NCI-H2029 (cell line): ENCODE results near the gene IL1B.
"Not testable (repeated sequence)": the region's sequence is repeated elsewhere in the genome, so short reads cannot be mapped to it uniquely, and the experiment has no call there.

Experiments used
- DNase-seq: peaks from one replicate; lab custom pipeline; 2025; lab: John Stamatoyannopoulos, UW

IL1B gene

GRCh38 chr2:112850588-112850987 lies 14.0 kb upstream of the IL1B start:
- DNase-seq: no peak

- no peak for DNase-seq
Measured at GRCh38 chr2:112849956-112850355, 13.4 kb upstream of the IL1B start.

DNA sequence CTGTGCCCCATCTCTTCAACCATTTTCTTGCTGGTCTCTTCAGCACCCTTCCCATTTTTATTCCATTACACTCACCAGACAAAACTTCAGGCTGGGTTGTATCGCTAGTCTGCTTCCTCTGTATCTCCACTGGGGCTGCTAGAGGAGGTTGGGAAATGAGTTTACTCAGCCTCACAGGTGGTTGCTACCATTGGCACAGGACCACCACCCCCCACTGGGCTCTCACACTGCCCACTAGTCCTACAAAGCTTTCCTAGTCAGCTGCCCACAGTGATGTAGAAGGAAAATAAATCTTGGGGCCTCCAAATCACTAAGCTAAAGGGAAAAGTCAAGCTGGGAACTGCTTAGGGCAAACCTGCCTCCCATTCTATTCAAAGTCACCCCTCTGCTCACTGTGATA lies 12.3 kb upstream of the IL1B start:
- DNase-seq: no peak

DNA sequence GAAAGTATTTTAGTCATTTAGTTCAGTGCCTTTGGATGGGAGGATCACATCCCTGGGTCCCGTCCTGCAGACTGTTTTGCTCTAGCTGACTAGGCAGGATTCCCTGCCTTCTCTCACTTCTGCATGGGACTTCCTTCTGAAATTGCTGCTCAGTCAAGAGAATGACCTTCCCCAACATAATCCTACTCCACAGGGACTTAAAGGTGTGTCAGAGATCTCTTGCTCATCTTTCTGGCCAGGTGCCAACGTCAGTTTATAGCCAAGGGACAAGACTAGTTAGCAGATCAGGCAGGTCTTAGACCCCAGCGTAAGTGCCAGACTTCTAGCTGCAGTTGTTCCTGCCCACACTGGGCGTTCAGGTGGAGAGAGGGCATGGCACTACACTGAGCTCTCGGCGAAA lies 9.5 kb upstream of the IL1B start:
- no peak for DNase-seq

GRCh38 chr2:112843836-112844235 lies 7.3 kb upstream of the IL1B start:
- DNase-seq: no peak

- DNase-seq: no peak
Measured at GRCh38 chr2:112843288-112843687, 6.7 kb upstream of the IL1B start.

- DNase-seq: no peak
Measured at GRCh38 chr2:112841295-112842044, 4.9 kb upstream of the IL1B start.

DNA sequence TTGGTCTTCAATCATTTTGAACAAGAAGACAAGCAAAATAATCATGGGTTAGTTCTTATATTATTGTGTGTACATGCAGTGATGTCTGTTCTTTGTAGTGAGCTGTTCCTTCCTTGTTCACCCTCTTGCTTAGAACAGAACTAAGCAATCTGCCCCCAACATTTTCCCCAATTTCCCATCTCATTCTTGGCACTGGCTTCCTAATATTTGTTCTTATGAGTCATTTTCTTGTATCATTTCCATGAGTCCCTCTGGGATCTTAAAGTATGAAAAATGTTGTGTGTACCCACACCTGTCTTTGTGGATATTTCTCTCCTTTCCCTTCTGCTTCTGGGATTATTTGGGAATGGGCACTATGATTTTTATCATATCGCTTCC lies 3.5 kb upstream of the IL1B start:
- no peak for DNase-seq

DNA sequence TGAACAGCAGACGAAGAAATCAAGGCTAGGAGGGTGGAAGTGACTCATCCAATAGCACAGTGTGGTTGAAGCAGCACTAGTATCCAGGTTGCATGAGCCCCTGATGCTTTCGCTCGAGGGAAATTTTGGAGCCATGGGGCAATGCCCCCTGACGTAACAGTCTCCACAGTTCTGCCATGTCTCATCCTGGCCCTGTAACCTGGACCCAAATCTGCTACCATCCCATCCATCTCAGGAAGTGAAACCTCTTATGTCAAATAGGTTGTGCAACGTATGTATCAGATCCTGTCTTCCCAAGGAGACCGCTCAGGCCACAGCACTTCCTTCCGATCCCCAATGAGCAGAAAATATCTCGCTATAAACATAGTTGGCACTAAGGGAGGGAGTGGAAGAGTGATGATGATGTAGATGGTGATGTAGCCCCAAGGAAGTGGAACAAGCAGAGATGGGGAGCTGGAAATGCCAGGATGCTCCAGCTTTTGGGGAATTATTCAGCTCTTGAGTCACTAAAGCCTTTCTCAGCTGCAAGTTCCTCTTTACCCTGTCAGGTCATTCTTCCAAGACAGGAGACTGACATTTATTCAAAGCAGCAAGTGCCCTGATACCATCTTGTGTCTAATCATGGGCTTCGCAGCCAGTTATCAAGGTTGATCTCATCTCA lies 3.0 kb upstream of the IL1B start:
- no peak for DNase-seq

DNA sequence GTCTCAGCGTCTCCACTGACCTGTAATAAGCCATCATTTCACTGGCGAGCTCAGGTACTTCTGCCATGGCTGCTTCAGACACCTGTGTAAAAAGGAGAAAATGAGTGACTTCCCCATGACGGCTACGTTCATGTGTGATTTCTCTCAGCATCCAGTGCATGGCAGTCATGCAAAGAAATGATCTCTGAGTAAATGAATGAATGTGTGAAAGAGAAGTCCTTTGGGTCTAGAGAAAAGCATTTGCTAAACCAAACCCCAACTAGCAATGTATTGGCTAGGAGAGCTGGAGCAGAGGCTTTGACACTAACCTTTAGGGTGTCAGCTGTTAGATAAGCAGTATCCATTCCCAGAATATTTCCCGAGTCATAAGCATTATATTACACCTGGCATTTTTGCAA lies 417 bp downstream of the IL1B start:
- DNase-seq: no peak

DNA sequence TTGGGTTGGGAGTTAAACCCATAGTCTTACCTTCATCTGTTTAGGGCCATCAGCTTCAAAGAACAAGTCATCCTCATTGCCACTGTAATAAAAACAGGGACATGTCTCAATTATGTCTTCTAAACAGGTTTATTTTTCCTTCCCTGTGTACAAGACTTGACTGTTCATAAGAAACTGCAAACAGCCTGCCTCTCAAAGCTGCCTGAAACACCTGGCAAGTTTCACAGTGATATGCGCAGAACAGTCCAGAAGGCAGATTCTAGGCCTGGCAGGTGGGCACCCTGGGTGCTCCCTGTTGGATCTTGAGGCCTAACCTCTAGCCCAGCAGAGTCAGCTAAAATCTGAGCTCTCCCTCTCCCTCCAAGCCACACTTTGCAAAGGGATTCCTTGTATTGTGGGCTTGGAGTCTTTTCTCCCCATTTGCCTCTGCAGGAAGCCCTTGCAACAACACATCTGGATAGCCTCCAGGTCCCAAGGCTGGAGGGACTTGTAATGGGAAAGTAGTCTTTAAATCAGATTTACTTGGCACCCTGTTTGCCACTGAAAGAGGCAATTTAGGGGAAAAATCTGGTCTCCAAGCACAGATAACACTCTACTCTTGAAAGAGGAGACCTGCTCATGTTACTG lies 930 bp downstream of the IL1B start:
- DNase-seq: no peak

- DNase-seq: no peak
Measured at GRCh38 chr2:112835061-112835501, 1.5 kb downstream of the IL1B start.

GRCh38 chr2:112834396-112835037 lies 2.1 kb downstream of the IL1B start:
- no peak for DNase-seq

GRCh38 chr2:112833976-112834375 lies 2.6 kb downstream of the IL1B start:
- DNase-seq: no peak

DNA sequence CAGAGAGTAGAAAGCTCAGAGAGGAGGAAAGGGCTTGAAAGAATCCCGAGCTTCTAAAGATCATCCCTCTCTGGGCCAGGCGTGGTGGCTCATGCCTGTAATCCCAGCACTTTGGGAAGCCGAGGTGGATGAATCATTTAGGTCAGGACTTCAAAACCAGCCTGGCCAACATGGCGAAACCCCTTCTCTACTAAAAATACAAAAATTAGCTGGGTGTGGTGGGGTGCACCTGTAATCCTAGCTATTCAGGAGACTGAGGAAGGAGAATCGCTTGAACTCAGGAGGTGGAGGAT lies 3.0 kb downstream of the IL1B start:
- not testable (repeated sequence) for DNase-seq

- no peak for DNase-seq
Measured at GRCh38 chr2:112832841-112833638, 3.5 kb downstream of the IL1B start.

- DNase-seq: no peak
Measured at GRCh38 chr2:112831946-112832840, 4.4 kb downstream of the IL1B start.

DNA sequence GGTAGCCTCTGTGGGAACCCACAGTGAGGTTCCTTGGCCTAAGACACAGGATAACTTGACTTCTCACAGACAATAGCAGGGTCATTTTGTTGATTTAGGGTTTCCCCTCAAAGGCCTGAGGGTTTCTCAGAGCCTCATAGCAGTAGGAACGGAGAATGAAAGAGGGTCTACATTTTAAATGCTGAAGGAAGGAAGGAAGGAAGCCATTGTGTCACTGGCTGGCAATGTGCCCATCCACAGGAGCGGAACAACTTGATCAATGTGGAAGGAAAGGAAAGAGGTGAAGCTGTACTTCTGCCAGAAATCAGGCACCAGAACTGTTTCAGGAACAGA lies 5.1 kb downstream of the IL1B start:
- DNase-seq: no peak

DNA sequence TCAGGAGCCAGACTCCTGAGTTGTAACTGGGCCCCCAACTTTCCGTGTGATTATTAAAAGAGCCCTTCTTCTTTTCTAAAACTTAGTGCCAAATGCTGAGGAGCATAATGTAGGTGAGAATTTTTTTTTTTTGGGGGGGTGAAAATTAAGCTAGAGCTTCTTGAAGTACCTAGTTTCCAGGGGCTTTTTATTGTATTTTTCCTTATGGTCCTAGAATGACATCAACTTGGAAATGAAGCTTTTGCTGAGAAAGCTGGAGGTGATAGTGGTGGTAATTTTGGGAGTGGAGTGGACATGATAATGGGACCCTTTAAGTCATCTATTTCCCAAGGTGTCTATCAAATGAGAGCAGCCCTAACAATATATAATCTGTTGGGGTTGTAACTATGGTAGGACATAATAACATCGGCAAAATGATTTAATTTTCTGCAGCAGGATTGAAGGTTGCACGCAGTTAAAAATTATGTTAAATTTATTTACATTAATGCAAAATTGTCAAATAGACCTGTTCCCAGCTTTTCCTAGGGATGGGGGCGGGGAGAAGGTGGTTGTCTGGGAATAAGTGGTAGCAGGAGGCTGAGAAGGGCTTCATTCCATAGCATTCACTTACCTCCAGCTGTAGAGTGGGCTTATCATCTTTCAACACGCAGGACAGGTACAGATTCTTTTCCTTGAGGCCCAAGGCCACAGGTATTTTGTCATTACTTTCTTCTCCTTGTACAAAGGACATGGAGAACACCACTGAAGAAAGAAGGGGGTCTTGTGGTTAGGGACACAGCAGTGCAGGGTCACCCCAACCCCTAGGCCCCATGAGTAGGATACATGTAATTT lies 5.7 kb downstream of the IL1B start:
- DNase-seq: no peak

GRCh38 chr2:112829961-112830681 lies 6.5 kb downstream of the IL1B start:
- no peak for DNase-seq
